ENCODE results near the gene PTCSC3. TPM values are rescaled to one million over a fixed set of nuclear protein-coding genes. Genes with fewer than 3 reads are reported as not detected.
"Not testable (repeated sequence)": the region's sequence is repeated elsewhere in the genome, so short reads cannot be mapped to it uniquely, and the experiment has no call there.

The PTCSC3 gene
- total RNA-seq, 1 donor from 2014 or later, result not detected

DNA sequence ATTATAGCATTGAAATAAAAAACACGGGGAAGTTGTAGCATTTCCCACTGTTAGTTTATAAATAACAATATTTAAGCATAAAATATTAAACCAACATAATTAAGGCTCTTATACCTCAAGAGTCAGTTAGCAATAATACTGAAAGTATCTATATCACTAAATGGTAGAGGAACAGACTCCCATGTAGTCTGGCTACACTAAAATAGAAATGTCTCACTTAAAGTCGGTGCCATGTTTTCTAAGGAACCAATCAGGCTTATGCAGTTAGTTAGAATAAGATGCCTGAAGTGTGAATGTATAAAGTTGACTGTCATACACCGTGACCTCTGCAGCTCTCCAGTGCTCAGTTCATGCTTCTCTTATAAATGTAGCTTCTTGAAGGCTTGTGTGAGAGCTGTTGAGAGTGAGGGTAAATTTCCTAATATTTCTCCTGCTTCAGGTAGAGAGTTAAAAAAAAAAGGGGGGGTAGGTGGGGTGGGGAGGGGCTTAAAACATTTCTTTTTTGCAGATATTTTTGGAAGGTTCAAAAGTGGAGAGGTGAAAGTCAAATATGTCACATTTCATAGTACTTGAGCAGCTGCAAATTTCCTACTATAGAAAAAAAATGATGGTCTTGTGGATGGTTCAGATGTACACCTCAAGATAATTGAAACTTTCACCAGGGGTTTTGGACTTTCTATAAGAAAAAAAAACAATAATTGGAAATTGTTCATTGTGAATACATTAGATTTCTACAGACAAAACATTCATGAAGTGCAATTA lies 64.5 kb downstream of the PTCSC3 start:
- Mint-ChIP-seq H3K36me3 (ENCODE audit: low read depth, unreplicated experiment) (no peaks in the 10 kb centered on the region), H3K4me1 (ENCODE audit: unreplicated experiment) (no peaks in the 10 kb centered on the region), H3K27ac (ENCODE audit: unreplicated experiment) (no peak overlapping the region), H3K27me3 (ENCODE audit: unreplicated experiment) (no peaks in the 10 kb centered on the region), H3K9me3 (ENCODE audit: unreplicated experiment) (no peaks in the 10 kb centered on the region), H3K4me3 (ENCODE audit: unreplicated experiment) (no peak overlapping the region)
- TF ChIP-seq, protein P1, sequence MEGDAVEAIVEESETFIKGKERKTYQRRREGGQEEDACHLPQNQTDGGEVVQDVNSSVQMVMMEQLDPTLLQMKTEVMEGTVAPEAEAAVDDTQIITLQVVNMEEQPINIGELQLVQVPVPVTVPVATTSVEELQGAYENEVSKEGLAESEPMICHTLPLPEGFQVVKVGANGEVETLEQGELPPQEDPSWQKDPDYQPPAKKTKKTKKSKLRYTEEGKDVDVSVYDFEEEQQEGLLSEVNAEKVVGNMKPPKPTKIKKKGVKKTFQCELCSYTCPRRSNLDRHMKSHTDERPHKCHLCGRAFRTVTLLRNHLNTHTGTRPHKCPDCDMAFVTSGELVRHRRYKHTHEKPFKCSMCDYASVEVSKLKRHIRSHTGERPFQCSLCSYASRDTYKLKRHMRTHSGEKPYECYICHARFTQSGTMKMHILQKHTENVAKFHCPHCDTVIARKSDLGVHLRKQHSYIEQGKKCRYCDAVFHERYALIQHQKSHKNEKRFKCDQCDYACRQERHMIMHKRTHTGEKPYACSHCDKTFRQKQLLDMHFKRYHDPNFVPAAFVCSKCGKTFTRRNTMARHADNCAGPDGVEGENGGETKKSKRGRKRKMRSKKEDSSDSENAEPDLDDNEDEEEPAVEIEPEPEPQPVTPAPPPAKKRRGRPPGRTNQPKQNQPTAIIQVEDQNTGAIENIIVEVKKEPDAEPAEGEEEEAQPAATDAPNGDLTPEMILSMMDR (IDR thresholded peaks at IDR 0.05; ENCODE audit: unreplicated experiment), result no peak
- no peak for DNase-seq (ENCODE audit: low spot score)

DNA sequence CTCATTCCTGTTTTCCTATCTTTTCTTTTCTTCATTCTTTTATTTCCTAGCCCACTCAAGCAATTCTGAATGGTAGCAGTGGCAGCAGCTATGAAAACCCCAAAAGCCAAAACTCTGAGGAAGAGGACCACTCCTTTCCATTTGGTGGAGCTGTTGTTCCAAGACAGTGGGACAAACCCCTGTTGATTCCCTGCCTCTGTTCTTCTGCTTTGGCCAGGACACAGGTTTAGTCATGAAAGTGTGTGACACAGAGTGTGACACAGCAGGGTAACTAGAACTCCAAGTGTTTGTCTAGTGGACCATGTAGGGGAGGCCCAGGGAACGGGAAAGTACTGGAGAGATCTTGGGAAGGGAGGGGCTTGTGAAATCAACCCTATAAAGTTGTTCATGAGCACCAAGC lies 71.1 kb downstream of the PTCSC3 start:
- H3K27ac Mint-ChIP-seq (ENCODE audit: unreplicated experiment), result no peak overlapping the region
- H3K36me3 Mint-ChIP-seq (ENCODE audit: low read depth, unreplicated experiment), result no peaks in the 10 kb centered on the region
- no peak overlapping the region for H3K4me3 Mint-ChIP-seq (ENCODE audit: unreplicated experiment)
- H3K27me3 Mint-ChIP-seq (ENCODE audit: unreplicated experiment), result no peaks in the 10 kb centered on the region
- TF ChIP-seq, protein P1 (IDR thresholded peaks at IDR 0.05; ENCODE audit: unreplicated experiment), result no peak
- no peaks in the 10 kb centered on the region for H3K4me1 Mint-ChIP-seq (ENCODE audit: unreplicated experiment)
- no peaks in the 10 kb centered on the region for H3K9me3 Mint-ChIP-seq (ENCODE audit: unreplicated experiment)
- peak; percentile 16 for DNase-seq (ENCODE audit: low spot score)

DNA sequence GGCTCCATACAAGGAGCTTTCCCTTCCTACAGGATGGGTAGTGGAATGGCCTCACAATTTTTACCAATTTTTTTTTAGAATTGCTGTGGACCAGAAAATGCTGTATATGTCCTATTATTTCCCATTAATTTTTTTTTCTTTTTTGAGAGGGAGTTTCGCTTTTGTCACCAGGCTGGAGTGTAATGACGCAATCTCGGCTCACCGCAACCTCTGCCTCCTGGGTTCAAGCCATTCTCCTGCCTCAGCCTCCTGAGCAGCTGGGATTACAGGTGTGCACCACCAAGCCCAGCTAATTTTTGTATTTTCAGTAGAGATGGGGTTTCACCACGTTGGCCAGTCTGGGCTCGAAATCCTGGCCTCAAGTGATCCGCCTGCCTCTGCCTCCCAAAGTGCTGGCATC lies 72.3 kb downstream of the PTCSC3 start:
- DNase-seq (ENCODE audit: low spot score); H3K27me3 Mint-ChIP-seq (ENCODE audit: unreplicated experiment); H3K9me3 Mint-ChIP-seq (ENCODE audit: unreplicated experiment); H3K36me3 Mint-ChIP-seq (ENCODE audit: low read depth, unreplicated experiment); H3K4me1 Mint-ChIP-seq (ENCODE audit: unreplicated experiment); H3K4me3 Mint-ChIP-seq (ENCODE audit: unreplicated experiment); H3K27ac Mint-ChIP-seq (ENCODE audit: unreplicated experiment): not testable (repeated sequence)

DNA sequence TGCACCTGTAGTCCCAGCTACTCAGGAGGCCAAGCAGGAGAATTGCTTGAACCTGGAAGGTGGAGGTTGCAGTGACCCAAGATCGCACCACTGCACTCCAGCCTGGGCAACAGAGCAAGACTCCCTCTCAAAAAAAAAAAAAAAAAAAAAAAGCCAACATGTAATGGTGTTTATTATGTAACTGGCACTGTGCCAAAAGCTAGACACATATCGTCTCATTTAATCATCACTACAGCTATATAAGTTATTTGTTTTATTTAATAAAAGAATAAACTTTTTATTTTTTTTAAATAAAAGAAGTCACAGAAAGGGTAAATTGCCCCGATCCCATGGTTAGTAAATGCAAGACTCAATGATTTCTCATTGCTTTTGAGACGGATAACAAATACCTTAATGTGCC lies 76.9 kb downstream of the PTCSC3 start:
- TF ChIP-seq, protein P1 (IDR thresholded peaks at IDR 0.05; ENCODE audit: unreplicated experiment), result no peak

DNA sequence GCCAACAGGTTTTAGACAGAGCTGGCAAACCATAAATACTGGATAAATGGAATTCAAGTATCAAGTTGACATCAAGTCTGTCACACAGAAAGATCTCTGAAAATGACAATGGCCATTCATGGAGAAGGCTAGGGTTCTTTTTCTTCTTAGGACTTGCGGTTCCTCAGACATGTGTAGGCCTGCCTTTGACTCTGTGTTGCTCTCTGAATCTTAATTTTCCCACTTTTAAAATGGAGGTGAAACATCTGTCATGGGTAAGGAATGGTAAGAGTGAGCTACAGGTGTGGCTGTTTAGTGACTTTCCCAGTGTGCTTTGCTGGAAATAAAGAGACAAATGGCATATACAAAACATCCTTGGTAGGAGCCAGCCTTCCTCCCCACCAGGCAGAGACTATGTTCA lies 79.2 kb downstream of the PTCSC3 start:
- Mint-ChIP-seq H3K4me3 (ENCODE audit: unreplicated experiment) (no peak overlapping the region), H3K36me3 (ENCODE audit: low read depth, unreplicated experiment) (no peaks in the 10 kb centered on the region), H3K27ac (ENCODE audit: unreplicated experiment) (no peak overlapping the region), H3K4me1 (ENCODE audit: unreplicated experiment) (no peaks in the 10 kb centered on the region), H3K9me3 (ENCODE audit: unreplicated experiment) (no peaks in the 10 kb centered on the region), H3K27me3 (ENCODE audit: unreplicated experiment) (no peaks in the 10 kb centered on the region)
- TF ChIP-seq, protein P1 (IDR thresholded peaks at IDR 0.05; ENCODE audit: unreplicated experiment), result no peak
- DNase-seq (ENCODE audit: low spot score), result no peak

More for the DNA sequence above, 76.9 kb downstream of the PTCSC3 start:
- no peaks in the 10 kb centered on the region for H3K9me3 Mint-ChIP-seq (ENCODE audit: unreplicated experiment)
- no peaks in the 10 kb centered on the region for H3K36me3 Mint-ChIP-seq (ENCODE audit: low read depth, unreplicated experiment)
- no peaks in the 10 kb centered on the region for H3K27me3 Mint-ChIP-seq (ENCODE audit: unreplicated experiment)
- DNase-seq (ENCODE audit: low spot score), result no peak
- H3K4me1 Mint-ChIP-seq (ENCODE audit: unreplicated experiment), result no peaks in the 10 kb centered on the region
- H3K27ac Mint-ChIP-seq (ENCODE audit: unreplicated experiment), result no peak overlapping the region
- no peak overlapping the region for H3K4me3 Mint-ChIP-seq (ENCODE audit: unreplicated experiment)

Data from endothelial cell (in vitro differentiated cells).